NCI-H1417 treated with DMSO at 0.1 percent for 48 hours (cell line): Measurements from ENCODE around the gene TPBGL.

Source experiments
- DNase-seq: peaks from one replicate; lab custom pipeline; 2025; lab: John Stamatoyannopoulos, UW

Gene TPBGL

DNA sequence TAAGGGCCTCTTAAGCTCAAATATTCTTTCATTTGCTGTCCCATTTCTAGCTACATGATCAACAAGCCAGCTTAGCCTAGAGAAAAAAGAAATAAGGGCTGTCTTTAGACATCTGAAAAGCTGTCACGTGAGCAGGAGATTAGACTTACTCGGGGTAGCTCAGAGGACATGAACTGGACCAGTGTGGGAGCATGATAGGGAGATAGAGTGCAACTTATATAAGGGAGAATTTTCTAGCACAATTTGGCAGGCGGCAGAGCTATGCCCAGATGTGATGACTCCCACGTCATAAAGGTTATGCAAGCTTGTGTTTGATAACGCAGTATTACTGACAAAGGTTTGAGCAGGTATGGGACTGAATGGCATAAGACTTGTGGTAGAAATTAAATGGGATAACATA lies 28.2 kb upstream of the TPBGL start:
- no peak for DNase-seq

DNA sequence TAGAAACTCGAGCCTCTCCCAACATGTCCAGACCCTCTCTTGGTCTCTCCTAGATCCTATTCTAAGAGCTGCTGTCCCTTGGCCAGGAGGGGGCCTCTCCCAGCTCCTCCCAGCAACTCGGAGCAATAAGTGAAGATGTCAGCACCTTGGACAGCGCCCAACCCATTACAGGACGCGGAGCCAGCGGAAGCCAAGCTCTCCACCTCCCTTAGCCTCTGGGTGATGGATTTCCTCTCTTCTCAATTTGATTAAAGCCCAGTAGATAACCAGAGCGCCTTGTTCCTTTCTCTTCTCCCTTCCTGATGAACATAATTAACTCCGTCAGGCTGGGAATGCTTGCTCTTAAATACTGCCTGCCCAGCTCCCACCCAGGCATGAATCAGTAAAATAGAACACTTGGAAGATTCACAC lies 26.2 kb upstream of the TPBGL start:
- no peak for DNase-seq

- no peak for DNase-seq
Measured at GRCh38 chr11:75214843-75215242, 25.7 kb upstream of the TPBGL start.

- DNase-seq: no peak
Measured at GRCh38 chr11:75219869-75220268, 20.7 kb upstream of the TPBGL start.

- DNase-seq: no peak
Measured at GRCh38 chr11:75223954-75224643, 16.5 kb upstream of the TPBGL start.

DNA sequence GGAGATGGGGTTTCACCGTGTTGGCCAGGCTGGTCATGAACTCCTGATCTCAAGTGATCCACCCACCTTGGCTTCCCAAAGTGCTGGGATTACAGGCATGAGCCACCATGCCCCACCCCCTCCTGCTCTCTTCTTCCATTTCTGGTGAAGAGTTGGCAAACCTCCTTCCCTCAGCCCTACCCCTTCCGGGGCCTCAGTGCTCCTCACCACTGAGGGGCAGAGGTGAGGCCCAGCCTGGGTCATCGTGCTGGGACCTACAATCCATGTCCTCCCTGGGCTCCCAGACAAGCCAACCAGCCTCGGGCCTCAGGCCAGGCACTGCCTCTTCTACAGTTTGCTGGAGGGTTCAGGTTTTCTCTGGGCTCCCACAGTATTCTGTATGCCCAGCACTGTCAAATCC lies 14.8 kb upstream of the TPBGL start:
- no peak for DNase-seq

- no peak for DNase-seq
Measured at GRCh38 chr11:75229466-75229865, 11.1 kb upstream of the TPBGL start.

DNA sequence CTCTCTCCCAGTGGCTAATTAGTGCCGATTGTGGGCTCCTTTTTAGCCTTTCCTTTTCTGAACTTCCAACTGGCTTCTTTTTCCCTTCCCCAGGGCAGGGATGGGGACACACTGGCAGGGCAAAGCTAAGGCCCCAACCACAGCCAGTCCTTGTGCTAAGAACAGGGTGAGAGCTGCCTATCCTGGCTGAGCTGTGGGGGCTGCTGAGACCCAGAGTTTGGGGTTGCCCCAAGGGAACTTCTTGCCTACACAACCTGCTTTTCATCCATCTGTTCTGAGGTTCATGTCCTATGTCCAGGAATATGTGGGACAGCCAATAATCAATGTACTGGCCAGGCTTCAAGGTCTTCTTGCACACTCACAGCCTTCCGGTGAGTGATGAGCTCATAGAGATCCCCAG lies 10.0 kb upstream of the TPBGL start:
- DNase-seq: no peak

GRCh38 chr11:75233754-75234172 lies 6.8 kb upstream of the TPBGL start:
- DNase-seq: no peak

- no peak for DNase-seq
Measured at GRCh38 chr11:75236062-75236461, 4.5 kb upstream of the TPBGL start.

- no peak for DNase-seq
Measured at GRCh38 chr11:75237050-75237449, 3.5 kb upstream of the TPBGL start.

- DNase-seq: no peak
Measured at GRCh38 chr11:75238595-75239440, 1.8 kb upstream of the TPBGL start.

DNA sequence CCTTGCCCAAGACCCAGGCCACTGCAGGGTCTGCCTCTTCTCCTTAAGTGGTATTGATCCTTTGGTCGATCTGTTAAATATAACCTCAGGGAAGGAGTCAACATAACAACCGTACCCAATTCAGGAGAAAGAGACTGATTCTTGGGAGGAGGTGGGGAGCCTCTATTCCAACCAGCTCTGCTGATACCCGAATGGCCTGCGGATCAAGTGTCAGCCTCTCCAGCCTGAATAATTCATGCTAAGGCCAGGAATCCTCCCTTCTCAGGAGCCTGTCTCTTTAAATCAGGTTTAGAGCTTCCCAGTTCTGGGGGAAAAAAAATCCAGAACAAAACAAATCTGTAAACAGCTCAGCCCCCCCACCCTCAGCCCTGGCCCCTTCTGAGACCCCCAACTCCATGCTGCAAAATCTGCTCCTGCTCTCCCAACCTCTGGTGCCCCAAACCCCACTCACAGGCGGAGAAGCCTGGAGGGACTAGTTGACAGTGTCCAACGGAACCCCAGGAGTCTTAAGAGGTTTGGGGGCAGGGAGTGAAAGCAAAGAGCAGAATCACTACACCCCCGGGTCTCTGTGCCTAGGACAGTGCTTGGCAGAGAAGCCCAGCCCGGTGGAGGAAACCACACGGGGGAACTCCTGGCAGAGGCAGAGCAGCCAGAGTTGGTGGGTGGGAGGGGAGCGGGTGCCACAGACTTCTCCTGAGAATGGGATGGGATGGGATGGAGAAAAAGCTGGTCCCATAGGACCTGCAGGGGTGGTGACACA lies 863 bp upstream of the TPBGL start:
- DNase-seq: no peak

- no peak for DNase-seq
Measured at GRCh38 chr11:75241036-75241905, 697 bp downstream of the TPBGL start.

- DNase-seq: no peak
Measured at GRCh38 chr11:75241906-75242644, 1.5 kb downstream of the TPBGL start.

- no peak for DNase-seq
Measured at GRCh38 chr11:75242722-75243600, 2.4 kb downstream of the TPBGL start.

DNA sequence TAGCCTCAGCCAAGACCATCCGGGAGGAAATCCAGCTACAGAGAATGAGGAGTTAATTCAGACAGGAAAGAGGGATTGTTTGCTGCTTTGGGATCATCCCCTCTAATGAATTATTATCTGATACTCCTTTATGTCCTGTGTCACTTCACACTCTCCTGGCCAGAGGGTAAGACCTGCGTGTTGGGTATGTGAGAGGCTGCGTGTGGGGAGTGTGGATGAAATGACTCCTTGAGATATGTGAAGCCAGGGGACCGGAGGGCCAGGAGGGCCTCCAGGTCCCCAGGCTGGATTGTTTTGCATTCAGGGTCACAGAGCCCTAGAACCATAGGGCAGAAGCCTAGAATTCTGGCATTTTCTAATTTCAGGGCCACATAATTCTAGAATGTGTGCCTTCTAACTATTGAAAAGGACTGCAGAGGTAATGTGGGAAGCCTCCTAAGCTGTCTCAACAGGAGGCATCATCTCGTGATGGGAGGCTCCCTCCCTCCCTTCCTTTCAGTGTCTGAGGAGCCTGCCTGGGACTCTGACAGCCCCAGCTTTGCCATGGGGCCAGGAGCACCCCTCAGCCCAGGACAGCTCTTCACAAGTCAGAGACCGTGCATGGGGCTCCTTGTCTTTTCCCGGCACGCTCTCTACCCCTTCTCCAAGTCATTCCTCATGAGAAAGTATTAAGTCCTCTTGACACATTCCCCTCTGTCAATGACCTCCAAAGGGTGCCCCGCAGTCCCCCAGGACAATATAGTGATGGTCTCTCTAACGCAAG lies 3.7 kb downstream of the TPBGL start:
- DNase-seq: no peak

DNA sequence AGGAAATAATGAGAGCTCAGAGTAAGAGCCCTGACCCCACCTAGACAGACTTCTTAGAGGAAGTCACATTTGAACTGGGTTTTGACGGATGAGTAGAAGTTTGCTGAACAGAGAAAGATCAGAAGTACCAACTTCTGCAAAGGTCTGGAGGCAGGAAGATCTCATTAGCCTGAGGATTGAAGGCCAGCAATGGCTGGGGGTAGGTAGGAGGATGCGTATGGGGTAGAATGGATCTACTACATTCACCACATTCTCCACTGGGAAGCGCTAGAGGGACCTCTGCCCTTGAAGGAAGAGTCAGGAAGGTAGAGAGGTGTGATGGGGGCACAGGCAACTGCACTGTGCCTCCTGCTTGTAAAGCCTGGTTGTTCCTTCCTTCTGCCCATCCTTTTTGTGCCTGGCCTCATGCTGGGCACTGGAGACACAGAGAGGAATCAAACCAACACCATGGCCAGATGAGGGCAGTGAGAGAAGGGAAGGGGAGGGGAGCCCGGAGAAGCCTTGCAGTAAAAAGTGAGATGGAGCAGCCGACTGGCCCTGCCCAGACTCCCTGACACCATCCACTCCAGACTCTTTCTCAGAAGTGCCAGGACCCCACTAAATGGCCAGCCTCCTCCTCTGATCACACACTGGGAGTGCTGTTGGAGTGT lies 4.9 kb downstream of the TPBGL start:
- DNase-seq: no peak
